Fibroblast of skin of left quadriceps (primary cell): ENCODE measurements around the gene ARMS2.

Source experiments
- DNase-seq, 2 experiments: peaks; one replicate each; pipeline ENCODE4 v3.0.0-alpha.2; 2013; ENCODE audit warnings: low read depth in 2 of 2

The ARMS2 gene

DNA sequence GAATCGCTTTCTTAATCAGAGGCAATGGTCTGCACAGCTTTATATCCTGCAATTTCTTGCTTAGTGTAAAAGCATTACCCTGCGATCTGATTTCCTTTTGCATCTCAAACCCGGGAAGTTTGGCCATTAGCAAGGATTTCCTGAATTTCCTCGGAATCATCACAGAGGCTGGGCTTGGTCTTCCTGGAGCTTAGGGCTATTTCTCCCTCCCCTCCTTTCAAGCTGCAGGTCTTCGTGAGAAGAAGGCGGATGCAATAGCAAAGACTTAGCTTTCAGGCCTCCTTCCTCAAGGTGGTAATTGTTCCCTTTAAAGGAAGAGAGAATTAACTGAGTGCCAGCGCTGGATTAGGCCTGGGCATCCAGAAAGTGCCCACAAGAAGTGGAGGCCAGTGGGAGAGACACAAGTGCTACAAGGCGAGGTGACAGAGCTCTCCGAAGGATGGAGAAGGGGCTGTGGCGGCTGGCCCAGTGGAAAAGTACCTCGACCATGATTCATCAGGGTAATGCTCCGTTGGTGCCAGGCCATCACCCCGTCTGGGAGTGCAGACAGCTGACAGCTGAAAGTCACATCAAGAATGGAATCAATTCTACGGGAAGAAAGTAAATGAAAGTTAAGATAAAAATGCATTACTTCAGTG lies 4.0 kb upstream of the ARMS2 start:
- no peak for DNase-seq

DNA sequence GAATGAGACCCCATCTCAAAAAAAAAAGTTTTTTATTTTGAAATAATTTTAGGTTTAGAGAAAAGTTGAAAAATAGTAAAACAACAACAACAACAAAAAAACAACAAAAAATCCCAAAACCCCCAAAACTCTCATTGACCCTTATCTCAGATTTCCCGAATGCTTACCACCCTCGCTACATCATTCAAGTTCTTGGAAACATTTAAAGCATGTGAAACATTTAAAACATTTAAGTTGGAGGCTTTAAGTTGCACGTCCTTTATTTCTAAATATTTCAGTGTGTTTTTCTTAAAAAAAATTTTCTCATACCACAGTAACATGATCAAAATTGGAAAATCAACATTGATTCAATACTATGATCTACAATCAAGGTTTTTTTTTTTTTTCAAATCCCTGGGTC lies 382 bp upstream of the ARMS2 start:
- no peak for DNase-seq

DNA sequence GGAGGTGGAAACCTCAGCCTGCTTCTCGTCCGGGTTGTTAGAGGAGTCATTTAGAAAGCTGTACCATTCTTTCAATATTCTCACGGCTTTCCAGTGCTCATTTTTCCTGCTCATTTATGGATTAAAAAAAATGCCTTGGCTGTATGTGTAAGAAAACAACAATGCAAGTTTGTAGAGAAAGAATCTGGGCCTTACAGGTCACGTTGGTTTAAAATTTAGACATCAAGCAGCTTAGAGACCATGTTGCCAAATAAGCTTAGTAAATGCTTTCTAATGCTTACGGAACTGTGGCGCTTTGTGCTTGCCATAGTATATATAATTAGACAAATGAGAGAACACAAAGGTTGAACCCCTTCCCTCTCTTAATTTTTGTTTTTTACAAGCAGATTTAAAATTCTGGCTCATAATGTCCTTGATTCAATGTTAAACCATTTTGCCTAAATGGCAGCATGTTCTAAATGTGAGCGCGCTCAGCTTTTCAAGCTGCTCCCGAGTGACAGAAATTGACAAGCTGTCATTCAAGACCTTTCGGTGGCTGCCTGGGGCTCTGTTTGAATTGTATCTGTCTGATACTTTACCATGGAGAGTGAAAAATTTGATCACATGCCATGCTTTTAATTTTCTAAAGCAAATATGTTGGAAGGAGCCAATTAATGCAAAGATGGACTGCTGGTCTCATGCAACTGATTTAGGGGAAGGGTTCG lies 1.1 kb downstream of the ARMS2 start:
- DNase-seq: no peak

DNA sequence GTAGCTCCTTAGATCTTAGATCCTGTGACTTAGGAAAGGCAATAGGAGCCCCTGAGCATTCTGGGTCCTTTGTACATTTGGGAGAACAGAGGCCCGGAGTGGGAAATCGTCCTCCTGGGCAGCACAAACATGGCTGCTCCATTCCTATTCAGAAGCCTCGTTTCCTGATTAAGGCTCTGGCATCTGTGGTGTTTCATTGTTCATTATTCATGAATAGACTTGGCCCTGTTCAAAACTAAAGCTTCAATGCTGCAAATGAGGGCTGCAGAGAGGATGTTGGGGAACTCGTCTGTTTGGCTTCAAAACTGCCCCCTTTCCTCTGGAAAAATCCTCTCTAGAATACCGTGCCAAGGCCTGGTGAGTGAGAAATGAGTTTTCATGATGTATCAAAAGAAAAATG lies 3.5 kb downstream of the ARMS2 start:
- DNase-seq: no peak

DNA sequence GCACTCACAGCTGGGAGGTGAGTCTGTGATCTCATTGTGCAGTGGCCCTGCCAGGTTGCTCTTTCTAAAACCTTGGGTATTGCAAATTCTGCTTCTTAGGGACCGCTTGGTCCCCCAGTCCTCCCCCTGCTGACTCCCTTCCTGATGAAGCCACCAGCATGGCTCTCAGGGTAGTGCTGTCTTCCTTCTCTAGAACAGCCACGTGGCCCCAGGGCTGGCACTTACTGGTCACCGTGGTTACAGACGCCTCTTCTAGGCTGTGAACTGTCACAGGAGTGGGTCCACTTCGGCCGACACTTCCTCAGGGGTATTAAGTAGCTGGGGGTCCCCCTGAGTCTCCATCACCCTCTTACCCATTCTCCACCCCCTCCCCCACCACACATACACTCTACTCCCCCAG lies 4.2 kb downstream of the ARMS2 start:
- DNase-seq: no peak

DNA sequence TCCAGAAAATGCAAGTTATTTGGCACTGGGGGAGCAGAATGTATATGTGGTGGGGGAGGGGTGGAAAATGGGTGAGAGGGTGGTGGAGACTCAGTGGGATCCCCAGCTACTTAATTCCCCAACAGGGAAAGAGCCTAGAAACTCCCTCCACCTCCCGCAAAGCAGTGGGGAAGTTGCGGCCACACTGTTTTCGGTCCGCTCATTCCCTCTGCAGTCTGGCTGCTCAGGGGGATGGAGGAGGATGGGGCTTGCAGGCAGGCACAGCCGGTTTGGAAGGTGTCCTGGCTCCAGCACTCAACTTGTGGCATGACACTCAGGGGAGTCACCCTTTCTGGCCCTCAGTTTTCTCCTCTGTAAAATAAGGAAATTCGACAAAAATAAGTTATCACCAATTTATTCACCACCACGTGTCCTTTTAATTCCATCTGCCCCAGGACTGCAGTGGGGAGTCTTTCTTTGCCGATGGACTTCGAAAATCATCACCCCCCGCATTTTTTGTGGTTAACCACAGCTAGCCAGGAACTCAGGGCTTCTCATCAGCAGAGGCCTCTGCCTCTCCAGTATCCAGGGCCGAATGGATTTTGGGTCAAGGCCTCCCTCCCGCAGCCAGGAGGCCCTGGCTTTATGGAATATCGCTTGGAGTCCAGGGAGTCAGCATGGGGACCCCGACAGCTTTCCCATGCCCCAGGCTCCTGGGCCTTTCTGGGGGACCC lies 5.3 kb downstream of the ARMS2 start:
- DNase-seq: no peak

DNA sequence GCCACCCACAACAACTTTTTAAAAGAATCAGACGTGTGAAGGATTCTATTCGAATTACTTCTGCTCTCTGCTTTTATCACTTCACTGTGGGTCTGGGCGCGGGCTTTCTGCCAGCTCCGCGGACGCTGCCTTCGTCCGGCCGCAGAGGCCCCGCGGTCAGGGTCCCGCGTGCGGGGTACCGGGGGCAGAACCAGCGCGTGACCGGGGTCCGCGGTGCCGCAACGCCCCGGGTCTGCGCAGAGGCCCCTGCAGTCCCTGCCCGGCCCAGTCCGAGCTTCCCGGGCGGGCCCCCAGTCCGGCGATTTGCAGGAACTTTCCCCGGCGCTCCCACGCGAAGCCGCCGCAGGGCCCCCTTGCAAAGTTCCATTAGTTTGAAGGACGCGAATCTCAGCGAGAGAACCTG lies 6.4 kb downstream of the ARMS2 start:
- no peak for DNase-seq

DNA sequence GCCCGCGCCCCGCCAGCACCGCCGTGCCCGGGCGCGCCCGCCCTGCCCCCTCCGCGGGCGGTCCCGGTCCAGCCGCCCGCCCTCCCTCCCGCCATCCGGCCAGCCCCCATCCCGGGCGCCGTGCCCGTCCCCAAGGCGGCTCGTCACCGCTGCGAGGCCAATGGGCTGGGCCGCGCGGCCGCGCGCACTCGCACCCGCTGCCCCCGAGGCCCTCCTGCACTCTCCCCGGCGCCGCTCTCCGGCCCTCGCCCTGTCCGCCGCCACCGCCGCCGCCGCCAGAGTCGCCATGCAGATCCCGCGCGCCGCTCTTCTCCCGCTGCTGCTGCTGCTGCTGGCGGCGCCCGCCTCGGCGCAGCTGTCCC lies 6.9 kb downstream of the ARMS2 start, which contains the start of gene HTRA1:
Gene HTRA1 (plus strand): TSS at position 187 of the 362 bp plus-strand sequence. CDS start 100 bp downstream, at position 287.
- no peak for DNase-seq

DNA sequence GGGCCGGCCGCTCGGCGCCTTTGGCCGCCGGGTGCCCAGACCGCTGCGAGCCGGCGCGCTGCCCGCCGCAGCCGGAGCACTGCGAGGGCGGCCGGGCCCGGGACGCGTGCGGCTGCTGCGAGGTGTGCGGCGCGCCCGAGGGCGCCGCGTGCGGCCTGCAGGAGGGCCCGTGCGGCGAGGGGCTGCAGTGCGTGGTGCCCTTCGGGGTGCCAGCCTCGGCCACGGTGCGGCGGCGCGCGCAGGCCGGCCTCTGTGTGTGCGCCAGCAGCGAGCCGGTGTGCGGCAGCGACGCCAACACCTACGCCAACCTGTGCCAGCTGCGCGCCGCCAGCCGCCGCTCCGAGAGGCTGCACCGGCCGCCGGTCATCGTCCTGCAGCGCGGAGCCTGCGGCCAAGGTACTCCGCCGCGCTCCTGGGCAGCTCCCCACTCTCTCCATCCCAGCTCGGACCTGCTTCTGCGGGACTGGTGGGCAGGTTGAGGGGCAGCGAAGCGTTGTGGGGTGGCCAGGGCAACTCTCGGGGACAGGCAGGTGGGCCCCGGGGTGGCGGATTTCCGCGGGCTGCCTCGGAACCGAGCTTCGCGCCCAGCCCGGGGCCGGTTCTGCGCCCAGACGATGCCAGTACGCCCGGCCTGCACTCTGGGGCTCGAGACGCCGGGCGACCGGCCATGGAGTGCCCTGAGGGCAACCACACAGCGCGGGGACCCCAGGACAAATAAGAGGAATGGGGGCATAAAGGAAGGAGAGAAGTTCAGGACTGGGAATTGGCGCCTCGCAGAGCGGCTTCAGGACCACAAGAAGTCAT lies 7.5 kb downstream of the ARMS2 start:
- DNase-seq: no peak

DNA sequence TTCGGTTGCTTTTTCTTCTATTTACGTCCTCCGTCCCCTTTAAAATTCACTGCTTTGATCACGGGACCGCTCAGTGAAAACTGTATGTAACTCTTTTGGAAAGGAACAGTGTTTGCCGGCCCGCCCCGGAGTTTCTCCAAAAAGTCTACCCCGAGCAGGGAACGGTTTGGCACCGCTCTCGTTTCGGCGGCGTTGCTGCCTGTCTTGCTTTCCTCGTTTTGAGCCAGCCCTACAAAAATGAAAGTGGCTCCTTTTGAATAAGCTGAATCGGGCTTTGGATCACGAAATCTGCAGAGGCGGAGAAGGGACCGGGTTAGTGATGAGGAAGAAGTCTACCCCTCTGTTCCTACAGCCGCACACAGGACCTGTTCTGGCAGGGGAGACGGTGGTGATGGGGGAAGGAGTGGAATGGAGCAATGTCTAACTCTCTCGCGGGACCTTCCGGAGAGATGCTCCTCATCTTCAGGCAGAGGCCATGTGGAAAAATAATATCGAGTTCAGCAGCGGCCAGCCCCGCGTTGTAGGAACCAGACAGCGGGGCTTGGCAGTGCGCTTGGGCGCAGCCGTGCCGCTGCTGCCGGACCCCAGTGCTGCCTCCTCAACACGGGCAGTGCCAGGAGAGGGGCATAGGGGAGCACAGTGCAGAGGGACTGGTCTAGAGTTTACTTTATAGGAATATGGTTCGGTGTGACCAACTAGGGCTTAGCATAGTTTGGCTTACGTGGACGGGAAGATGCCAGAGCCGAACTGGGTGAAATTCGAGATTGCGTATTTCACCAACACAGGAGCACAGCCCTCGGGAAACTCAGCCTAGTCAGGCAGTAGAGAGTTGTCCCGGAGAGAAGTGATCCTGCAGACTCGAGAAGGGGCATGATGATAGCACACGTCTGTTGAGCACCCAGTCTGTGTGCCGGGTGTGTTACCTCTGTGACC lies 8.3 kb downstream of the ARMS2 start:
- DNase-seq: no peak

DNA sequence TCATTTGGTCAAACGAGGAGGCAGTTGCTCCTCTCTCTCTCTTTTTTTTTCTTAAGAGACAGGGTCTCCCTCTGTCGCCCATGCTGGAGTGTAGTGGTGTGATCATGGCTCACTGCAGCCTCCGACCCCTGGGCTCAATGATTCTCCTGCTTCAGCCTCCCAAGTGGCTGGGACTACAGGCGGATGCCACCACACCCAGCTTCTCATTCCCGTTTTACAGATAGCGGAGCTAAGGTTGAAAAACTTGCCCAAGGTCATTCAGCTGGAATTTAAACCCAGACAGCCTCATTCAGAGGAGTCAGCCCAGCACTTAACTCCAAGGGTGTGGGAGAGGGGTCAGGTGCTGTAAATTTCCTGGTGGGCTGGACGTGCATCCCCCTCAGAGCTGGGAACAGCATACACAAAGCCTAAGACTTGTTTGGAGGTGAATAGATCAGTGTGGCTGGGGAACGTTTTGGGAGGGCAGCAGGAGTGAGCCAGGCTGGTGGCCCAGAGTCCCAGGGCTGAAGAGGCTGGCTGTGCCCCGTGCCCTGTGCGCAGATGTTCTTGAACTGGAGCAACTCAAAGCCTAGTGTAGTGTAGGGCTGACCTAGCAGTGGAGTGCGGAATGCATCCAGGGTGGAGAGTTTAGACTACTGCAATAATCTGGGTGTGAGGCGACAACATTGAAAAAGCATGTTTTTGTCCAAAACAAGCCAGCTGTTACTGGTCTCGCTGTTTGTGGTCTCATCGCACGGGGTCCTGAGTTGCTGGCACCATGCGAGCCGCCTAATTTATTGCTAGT lies 9.2 kb downstream of the ARMS2 start:
- no peak for DNase-seq

DNA sequence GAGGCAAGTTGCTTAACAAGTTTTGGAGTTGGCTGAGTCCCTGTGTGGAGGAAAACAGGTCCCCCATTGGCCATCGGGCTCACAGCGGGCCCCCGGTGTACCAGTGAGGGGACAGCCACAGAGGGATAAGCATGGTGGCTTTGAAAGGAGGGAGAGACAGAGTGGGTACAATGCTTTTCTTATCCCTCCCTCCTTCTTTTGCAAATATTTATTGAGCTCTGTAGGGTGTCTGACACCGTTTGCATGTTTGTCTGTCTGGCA lies 9.7 kb downstream of the ARMS2 start:
- DNase-seq: no peak

DNA sequence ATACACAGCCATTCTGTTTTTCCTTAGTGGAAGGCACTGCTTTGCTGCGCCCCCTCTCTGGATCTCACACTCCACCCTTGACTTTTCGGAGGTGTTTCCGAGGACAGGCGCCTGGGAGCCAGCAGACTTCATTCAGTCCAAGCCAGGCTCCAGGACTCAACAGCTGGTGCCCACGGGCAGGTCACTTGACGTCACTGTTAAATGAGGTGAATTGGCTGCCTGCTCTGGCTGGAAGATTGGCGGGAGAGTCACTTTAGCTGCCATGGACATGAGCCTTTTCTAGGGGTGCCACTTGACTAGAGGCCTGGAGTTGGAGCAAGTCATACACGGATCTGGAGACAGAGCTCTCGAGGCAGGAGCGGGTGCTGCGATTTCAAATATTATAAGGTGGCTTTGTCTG lies 10.1 kb downstream of the ARMS2 start:
- no peak for DNase-seq

DNA sequence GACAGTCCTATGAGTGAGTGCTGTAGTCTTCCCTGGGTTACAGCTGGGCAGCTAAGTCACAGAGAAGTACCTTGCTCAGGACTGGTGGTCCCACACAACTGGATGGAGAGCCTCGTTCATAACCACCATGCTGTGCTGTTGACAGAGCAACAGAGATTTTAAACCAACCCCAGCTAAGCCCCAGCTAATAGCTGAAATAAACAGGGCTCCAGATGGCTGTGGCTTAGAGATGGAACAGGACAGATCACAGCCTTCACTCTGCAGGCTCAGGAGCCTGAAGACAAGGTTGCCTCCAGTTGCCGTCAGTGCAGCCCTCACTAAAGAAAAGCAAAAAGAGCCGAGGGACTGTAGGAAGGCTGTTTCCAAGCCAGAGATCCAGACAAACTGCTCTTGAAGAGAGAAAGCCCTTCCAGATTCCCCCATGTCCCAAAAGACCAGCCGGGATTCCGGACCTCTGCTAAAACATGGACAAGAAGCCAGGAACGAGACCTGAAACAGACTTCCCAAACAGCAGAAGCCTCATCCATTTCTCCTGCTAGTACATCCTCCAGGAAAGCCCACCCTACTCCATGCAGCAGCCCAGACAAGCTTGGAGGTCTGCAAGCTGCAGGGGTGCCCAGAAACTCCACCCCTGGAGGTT lies 11.1 kb downstream of the ARMS2 start:
- no peak for DNase-seq

DNA sequence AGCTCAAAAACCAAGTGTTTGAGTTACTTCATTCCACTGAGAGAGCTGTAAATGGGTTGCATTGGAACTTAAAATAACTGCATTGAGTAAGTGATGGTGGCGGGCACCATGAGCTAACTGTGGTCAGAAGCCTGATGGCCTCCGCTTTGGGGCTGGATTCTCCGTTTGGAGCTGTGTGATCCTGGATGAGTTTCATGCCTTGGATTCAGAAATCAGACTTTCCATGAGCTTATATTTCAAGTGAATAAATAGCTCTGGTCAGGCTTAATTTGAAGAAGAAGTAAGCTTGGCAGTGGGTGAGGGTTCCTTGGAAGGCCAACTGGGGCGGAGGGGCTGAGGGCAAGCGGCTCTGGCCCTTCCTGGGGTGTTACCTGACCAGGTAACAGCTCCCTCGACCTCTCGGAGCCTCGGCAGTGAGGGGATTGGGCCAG lies 12.5 kb downstream of the ARMS2 start:
- DNase-seq: no peak

DNA sequence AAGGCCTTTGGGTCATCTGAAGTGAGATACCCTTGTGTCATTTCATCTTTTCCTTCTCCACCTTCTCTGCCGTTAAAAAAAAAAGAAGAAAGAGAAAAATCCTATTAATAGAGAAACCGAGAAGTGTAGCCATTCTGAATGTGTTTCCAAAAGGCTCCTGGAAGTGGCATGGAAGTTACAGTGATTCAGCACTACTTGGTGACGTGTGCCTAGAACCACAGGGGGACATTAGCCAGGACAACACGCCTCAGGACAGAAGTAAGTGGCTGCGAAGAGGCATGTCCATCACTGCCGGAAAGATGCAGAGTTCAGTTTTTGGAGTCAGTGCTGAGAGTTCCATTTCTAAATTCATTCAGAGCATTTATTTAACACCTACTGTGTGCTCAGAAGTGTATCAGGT lies 13.2 kb downstream of the ARMS2 start:
- no peak for DNase-seq

DNA sequence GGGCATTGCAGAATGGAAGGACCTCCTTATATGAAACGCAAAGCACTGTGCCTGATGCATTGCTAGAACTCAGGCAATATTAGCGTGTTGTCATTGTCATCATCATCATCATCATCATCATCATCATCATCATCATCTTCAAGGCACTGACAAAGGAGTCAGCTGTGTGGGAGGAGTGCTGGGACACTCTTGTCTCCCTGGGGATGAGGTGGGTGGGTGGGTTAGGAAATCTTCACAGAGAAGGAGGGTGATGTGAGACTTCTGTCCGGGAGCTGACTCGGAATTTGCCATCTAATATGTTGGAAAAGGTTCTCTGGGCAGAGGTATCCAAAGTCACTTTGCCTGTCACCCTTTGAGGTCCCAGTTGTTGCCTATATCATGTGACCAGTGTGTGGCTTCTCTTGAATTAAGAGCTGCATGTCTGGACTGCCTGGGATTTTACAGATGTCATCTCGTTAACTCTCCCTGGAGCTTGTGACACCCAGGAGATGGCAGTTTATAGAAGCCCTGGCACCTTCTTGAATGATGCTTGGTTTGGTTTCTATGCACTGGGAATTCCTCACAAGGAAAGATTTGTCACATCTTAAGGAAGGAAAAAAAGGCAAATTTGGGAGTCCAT lies 14.0 kb downstream of the ARMS2 start:
- no peak for DNase-seq

DNA sequence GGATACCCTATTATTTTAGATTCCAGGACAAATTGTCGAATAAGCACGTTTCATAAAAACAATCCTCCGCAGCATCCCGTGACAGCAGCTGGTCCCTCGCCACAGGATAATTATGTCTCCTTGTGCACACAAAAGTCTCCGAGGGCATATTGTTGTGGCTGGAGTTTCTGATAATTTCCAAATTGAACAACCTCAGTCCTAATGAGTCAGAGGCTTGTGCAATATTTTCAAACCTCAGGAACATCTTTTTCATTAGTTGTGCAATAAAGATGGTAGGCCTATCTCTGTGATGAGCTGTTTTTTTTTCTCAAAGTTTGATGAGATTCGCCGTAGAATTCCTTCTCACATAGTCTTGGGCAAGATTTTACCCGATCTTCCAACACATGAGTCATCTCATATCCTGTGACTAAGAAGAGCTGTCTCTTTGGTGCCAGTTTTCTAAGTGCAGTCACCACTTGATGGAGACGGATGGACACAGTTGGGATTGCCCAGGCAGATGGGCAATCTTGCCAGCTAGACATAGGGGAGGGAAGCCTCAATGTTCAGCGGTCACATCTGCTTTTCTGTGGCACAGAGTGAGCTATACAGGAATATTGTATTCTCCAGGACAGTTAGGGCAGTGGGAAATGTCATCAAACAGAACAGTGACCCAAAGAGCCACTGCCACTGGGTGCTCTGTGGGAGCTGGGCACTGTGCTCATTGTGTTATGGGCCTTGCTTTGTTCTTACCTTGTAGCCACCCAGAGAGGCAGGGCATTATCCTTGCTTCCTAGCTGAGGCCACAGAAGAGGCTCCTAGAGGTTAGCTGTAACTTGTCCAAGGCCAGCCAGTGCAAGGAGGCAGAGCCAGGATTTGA lies 14.7 kb downstream of the ARMS2 start:
- peak; percentile 96 to 97 for DNase-seq

DNA sequence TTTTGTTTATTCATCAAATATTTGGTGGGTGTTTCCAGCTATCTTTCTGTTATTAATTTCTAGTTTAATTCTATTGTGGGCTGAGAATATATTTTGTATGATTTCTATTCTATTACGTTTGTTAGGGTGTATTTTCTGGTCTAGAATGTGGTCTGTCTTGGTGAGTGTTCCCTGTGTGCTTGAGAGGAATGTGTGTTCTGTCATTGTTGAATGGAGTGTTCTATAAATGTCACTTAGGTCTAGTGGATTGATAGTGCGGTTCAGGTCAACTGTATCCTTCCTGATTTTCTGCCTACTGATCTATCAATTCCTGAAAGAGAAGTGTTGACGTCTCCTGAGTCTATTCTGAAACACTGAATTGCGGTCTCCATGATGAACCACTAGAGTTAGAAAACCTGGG lies 15.4 kb downstream of the ARMS2 start:
- DNase-seq: no peak
